SJSA1 (cell line): ENCODE measurements around the gene ITPRIPL2. TPM values are rescaled to one million over a fixed set of nuclear protein-coding genes. Genes with fewer than 3 reads are reported as not detected.

Source experiments
- DNase-seq, 2 experiments: peaks; one replicate each; pipeline ENCODE4 v3.0.0-alpha.2; 2015 to 2020; ENCODE audit warnings: low spot score in 2 of 2, low read depth in 1 of 2
- H3K27ac ChIP-seq: fragments of 250-450 bp; sonication (Bioruptor Pico); 2 replicates; pipeline ENCODE4 v1.5.1; 2020; ENCODE audit warnings: mild to moderate bottlenecking, moderate library complexity
- H3K27me3 ChIP-seq: fragments of 250-450 bp; sonication (Bioruptor Pico); replicated peaks from 2 replicates; pipeline ENCODE4 v1.5.1; 2020; ENCODE audit warnings: mild to moderate bottlenecking, moderate library complexity
- H3K36me3 ChIP-seq: fragments of 250-450 bp; sonication (Bioruptor Pico); 2 replicates; pipeline ENCODE4 v1.5.1; 2020; ENCODE audit warnings: mild to moderate bottlenecking
- H3K4me1 ChIP-seq: fragments of 250-450 bp; sonication (Bioruptor Pico); replicated peaks from 2 replicates; pipeline ENCODE4 v1.6.1; 2021; ENCODE audit warnings: mild to moderate bottlenecking
- H3K4me3 ChIP-seq: fragments of 250-450 bp; sonication (Bioruptor Pico); 2 replicates; pipeline ENCODE4 v1.5.1; 2020; ENCODE audit warnings: mild to moderate bottlenecking
- H3K9me3 ChIP-seq: fragments of 250-450 bp; sonication (Bioruptor Pico); replicated peaks from 2 replicates; pipeline ENCODE4 v1.5.1; 2020; ENCODE audit warnings: mild to moderate bottlenecking
- total RNA-seq: library from RNA; depleted of rRNA; stranded (reverse); fragments of >200 nt; shearing (Covaris generic); gene quantifications from 2 replicates; pipeline ENCODE4 v1.2.3, GENCODE V29; 2014

The ITPRIPL2 gene
- total RNA-seq, 1 experiment from 2014 or later: 34.0 TPM

- Histone ChIP-seq H3K27me3 (no peaks in the 10 kb centered on the region), H3K9me3 (no peaks in the 10 kb centered on the region), H3K36me3 (no peaks in the 10 kb centered on the region), H3K27ac (peak overlapping the region; percentile 73), H3K4me1 (peaks cover 54% of the 10 kb centered on the region), H3K4me3 (no peak overlapping the region)
- peak; percentile 93 to 94 for DNase-seq
These were observed 9.2 kb upstream of the ITPRIPL2 start for GRCh38 chr16:19104607-19105006.

- H3K27ac ChIP-seq: peak overlapping the region; percentile 73
- peaks cover 54% of the 10 kb centered on the region for H3K4me1 ChIP-seq
- H3K27me3 ChIP-seq: no peaks in the 10 kb centered on the region
- no peak overlapping the region for H3K4me3 ChIP-seq
- DNase-seq: no peak
- H3K9me3 ChIP-seq: no peaks in the 10 kb centered on the region
- no peaks in the 10 kb centered on the region for H3K36me3 ChIP-seq
These were observed 8.6 kb upstream of the ITPRIPL2 start for GRCh38 chr16:19105131-19105530.

GRCh38 chr16:19105891-19106624 is 7.7 kb upstream of the ITPRIPL2 start:
- no peaks in the 10 kb centered on the region for H3K27me3 ChIP-seq
- DNase-seq: peak; percentile 89 to 92
- H3K4me3 ChIP-seq: no peak overlapping the region
- H3K27ac ChIP-seq: peak overlapping the region; percentile 73
- no peaks in the 10 kb centered on the region for H3K36me3 ChIP-seq
- no peaks in the 10 kb centered on the region for H3K9me3 ChIP-seq
- H3K4me1 ChIP-seq: peaks cover 54% of the 10 kb centered on the region

- H3K36me3 ChIP-seq: no peaks in the 10 kb centered on the region
- H3K4me3 ChIP-seq: no peak overlapping the region
- H3K27ac ChIP-seq: peak overlapping the region; percentile 73
- H3K4me1 ChIP-seq: peaks cover 54% of the 10 kb centered on the region
- no peaks in the 10 kb centered on the region for H3K9me3 ChIP-seq
- no peaks in the 10 kb centered on the region for H3K27me3 ChIP-seq
- no peak for DNase-seq
These were observed 7.1 kb upstream of the ITPRIPL2 start for GRCh38 chr16:19106625-19107020.

GRCh38 chr16:19108409-19109287 is 5.1 kb upstream of the ITPRIPL2 start:
- Histone ChIP-seq H3K27me3 (no peaks in the 10 kb centered on the region), H3K9me3 (no peaks in the 10 kb centered on the region), H3K4me1 (peaks cover 55% of the 10 kb centered on the region), H3K27ac (no peak overlapping the region), H3K36me3 (no peaks in the 10 kb centered on the region), H3K4me3 (no peak overlapping the region)
- DNase-seq: no peak

GRCh38 chr16:19109288-19109664 is 4.5 kb upstream of the ITPRIPL2 start:
- peaks cover 3% of the 10 kb centered on the region for H3K36me3 ChIP-seq
- no peak overlapping the region for H3K4me3 ChIP-seq
- peaks cover 50% of the 10 kb centered on the region for H3K4me1 ChIP-seq
- DNase-seq: no peak
- peaks cover under 1% of the 10 kb centered on the region; the same call in 1 of the 2 replicates for H3K9me3 ChIP-seq
- no peak overlapping the region for H3K27ac ChIP-seq
- H3K27me3 ChIP-seq: no peaks in the 10 kb centered on the region

- Histone ChIP-seq H3K4me3 (no peak overlapping the region), H3K9me3 (peaks cover 3% of the 10 kb centered on the region; the same call in 1 of the 2 replicates), H3K4me1 (peaks cover 50% of the 10 kb centered on the region), H3K27me3 (no peaks in the 10 kb centered on the region), H3K27ac (no peak overlapping the region), H3K36me3 (peaks cover 17% of the 10 kb centered on the region)
- no peak for DNase-seq
These were observed 3.0 kb upstream of the ITPRIPL2 start for GRCh38 chr16:19110537-19111360.

- peaks cover 46% of the 10 kb centered on the region for H3K4me1 ChIP-seq
- peaks cover 30% of the 10 kb centered on the region for H3K36me3 ChIP-seq
- H3K27ac ChIP-seq: no peak overlapping the region
- no peaks in the 10 kb centered on the region for H3K27me3 ChIP-seq
- no peak overlapping the region for H3K4me3 ChIP-seq
- DNase-seq: no peak
- H3K9me3 ChIP-seq: peaks cover 3% of the 10 kb centered on the region; the same call in 1 of the 2 replicates
These were observed 1.7 kb upstream of the ITPRIPL2 start for GRCh38 chr16:19112099-19112407.

- peak; percentile 69 to 89 for DNase-seq
- peaks cover 56% of the 10 kb centered on the region for H3K4me1 ChIP-seq
- H3K4me3 ChIP-seq: peak overlapping the region; percentile 77
- H3K27me3 ChIP-seq: no peaks in the 10 kb centered on the region
- peaks cover 44% of the 10 kb centered on the region for H3K36me3 ChIP-seq
- peak overlapping the region; percentile 78 for H3K27ac ChIP-seq
- H3K9me3 ChIP-seq: peaks cover 3% of the 10 kb centered on the region; the same call in 1 of the 2 replicates
These were observed 789 bp downstream of the ITPRIPL2 start for GRCh38 chr16:19114359-19115147.

GRCh38 chr16:19115148-19116021 is 1.6 kb downstream of the ITPRIPL2 start:
- H3K9me3 ChIP-seq: peaks cover 3% of the 10 kb centered on the region; the same call in 1 of the 2 replicates
- H3K27me3 ChIP-seq: no peaks in the 10 kb centered on the region
- peaks cover 62% of the 10 kb centered on the region for H3K4me1 ChIP-seq
- H3K4me3 ChIP-seq: peak overlapping the region; percentile 77
- no peak for DNase-seq
- H3K27ac ChIP-seq: no peak overlapping the region; the same call in 1 of the 2 replicates
- peaks cover 49% of the 10 kb centered on the region for H3K36me3 ChIP-seq

- Histone ChIP-seq H3K27ac (no peak overlapping the region), H3K4me3 (no peak overlapping the region), H3K9me3 (peaks cover 3% of the 10 kb centered on the region; the same call in 1 of the 2 replicates), H3K4me1 (peaks cover 62% of the 10 kb centered on the region), H3K36me3 (peaks cover 62% of the 10 kb centered on the region), H3K27me3 (no peaks in the 10 kb centered on the region)
- DNase-seq: no peak
These were observed 3.1 kb downstream of the ITPRIPL2 start for GRCh38 chr16:19116711-19117449.
